Upper lobe of left lung (tissue), 6 donors: ENCODE data around the gene AP3S2. TPM values are rescaled to one million over a fixed set of nuclear protein-coding genes. Genes with fewer than 3 reads are reported as not detected.
"Not testable (repeated sequence)": the region's sequence is repeated elsewhere in the genome, so short reads cannot be mapped to it uniquely, and the experiment has no call there.

Experiments
- ATAC-seq, 2 donors: fragments of 200-7000 bp; cut with Tn5 transposase; one replicate each; pipeline ENCODE4 v1.9.1; 2022; ENCODE audit warnings: mild to moderate bottlenecking in 2 of 2, moderate library complexity in 2 of 2; ENCODE audit not compliant: low FRiP score in 2 of 2
- DNase-seq, 2 donors: peaks; one replicate each; pipeline ENCODE4 v3.0.0-alpha.2; 2019 to 2020
- H3K27ac ChIP-seq, 4 donors: fragments of 200-600 bp; sonication (generic); one replicate each; pipeline ENCODE4 v1.5.1; 2016 to 2019
- H3K27me3 ChIP-seq, 4 donors: fragments of 200-600 bp; sonication (generic); one replicate each; pipeline ENCODE4 v1.5.1; 2017 to 2019
- H3K36me3 ChIP-seq, 4 donors: fragments of 200-600 bp; sonication (generic); one replicate each; pipeline ENCODE4 v1.5.1; 2016 to 2019
- H3K4me1 ChIP-seq, 4 donors: fragments of 200-600 bp; sonication (generic); one replicate each; pipeline ENCODE4 v1.5.1; 2018 to 2019
- H3K4me3 ChIP-seq, 4 donors: fragments of 200-600 bp; sonication (generic); one replicate each; pipeline ENCODE4 v1.5.1; 2017 to 2019; ENCODE audit warnings: mild to moderate bottlenecking in 2 of 4, moderate library complexity in 1 of 4
- H3K9me3 ChIP-seq, 4 donors: fragments of 200-600 bp; sonication (generic); one replicate each; pipeline ENCODE4 v1.5.1; 2018 to 2019
- CTCF ChIP-seq, 6 experiments: fragments of 450-650 bp in 4 of 6; fragments of 200-600 bp in 2 of 6; sonication (generic) in 2 of 6; IDR thresholded peaks; one replicate each; pipeline ENCODE4 v1.5.1; 2016 to 2019; ENCODE audit warnings: antibody characterized with exemption in 6 of 6
- EP300 ChIP-seq, 4 donors: sonication (generic); formaldehyde crosslinking; IDR thresholded peaks; one replicate each; pipeline ENCODE4 v1.5.1; 2017; ENCODE audit warnings: antibody characterized with exemption in 4 of 4, control low read depth in 2 of 4
- POLR2A ChIP-seq, 4 donors: fragments of 450-650 bp; IDR thresholded peaks; one replicate each; pipeline ENCODE4 v1.5.1; 2016 to 2017; ENCODE audit warnings: antibody characterized with exemption in 4 of 4, mild to moderate bottlenecking in 2 of 4
- POLR2AphosphoS5 ChIP-seq, 2 donors: sonication (generic); formaldehyde crosslinking; IDR thresholded peaks; one replicate each; pipeline ENCODE4 v1.5.1; 2017; ENCODE audit warnings: antibody characterized with exemption in 2 of 2
- WGBS, 2 donors: methylation state at CpG; one replicate each; pipeline ENCODE4 v1.1.5; 2017 to 2018; 5-methylcytosine and 5-hydroxymethylcytosine counted together
- total RNA-seq, 6 donors: library from RNA; depleted of rRNA in 4 of 6; stranded (reverse); fragments of >200 nt in 4 of 6; gene quantifications; one replicate each; pipeline versions ENCODE4 v1.1.0 to v1.2.1, GENCODE V29; 2016 to 2021
- donor health status: DM: no; HTN: no; CAD: no; lungs with moderate emphysema.
- donor health status: DM: no; HTN: yes; CAD: no; lungs with severe emphysema.

AP3S2 gene
- total RNA-seq, 6 donors from 2014 or later, result 19.6 to 46.1 (median 28.9) TPM

- DNase-seq (no peak), ATAC-seq (no peak)
- WGBS, 2 donors, result 89 to 91% methylated on average over 4 of the region's 4 CpGs
- Histone ChIP-seq H3K9me3 (no peaks in the 10 kb centered on the region), H3K4me3 (no peak overlapping the region), H3K27ac (peak overlapping the region in 1 of 4 donors; percentile 0), H3K27me3 (no peaks in the 10 kb centered on the region), H3K4me1 (peaks cover 19 to 39% (median 29%) of the 10 kb centered on the region in 4 donors), H3K36me3 (peaks cover 8 to 62% (median 17%) of the 10 kb centered on the region in 4 donors)
- TF ChIP-seq POLR2AphosphoS5 (IDR thresholded peaks at IDR 0.05) (no peak), EP300 (IDR thresholded peaks at IDR 0.05) (no peak), POLR2A (IDR thresholded peaks at IDR 0.05) (no peak), CTCF (IDR thresholded peaks at IDR 0.05) (no peak)
Observed at GRCh38 chr15:89839167-89839810, 54.5 kb downstream of the AP3S2 start.

- TF ChIP-seq EP300 (IDR thresholded peaks at IDR 0.05) (no peak), POLR2A (IDR thresholded peaks at IDR 0.05) (no peak), CTCF (IDR thresholded peaks at IDR 0.05) (no peak), POLR2AphosphoS5 (IDR thresholded peaks at IDR 0.05) (no peak)
- no peak for DNase-seq
- Histone ChIP-seq H3K4me3 (no peak overlapping the region), H3K36me3 (peaks cover 21 to 66% (median 31%) of the 10 kb centered on the region in 4 donors), H3K9me3 (no peaks in the 10 kb centered on the region), H3K4me1 (peaks cover 19 to 39% (median 29%) of the 10 kb centered on the region in 4 donors), H3K27me3 (no peaks in the 10 kb centered on the region), H3K27ac (peak overlapping the region; percentile 71 to 84 (median 79))
- WGBS, 2 donors, result 62 to 69% methylated on average over 2 to 3 of the region's 3 CpGs
- no peak for ATAC-seq
Observed at GRCh38 chr15:89837830-89838178, 56.0 kb downstream of the AP3S2 start.

- TF ChIP-seq POLR2AphosphoS5 (IDR thresholded peaks at IDR 0.05), result no peak
- no peak for TF ChIP-seq POLR2A (IDR thresholded peaks at IDR 0.05)
- no peak for TF ChIP-seq EP300 (IDR thresholded peaks at IDR 0.05)
- peaks cover 19 to 39% (median 29%) of the 10 kb centered on the region in 4 donors for H3K4me1 ChIP-seq
- H3K9me3 ChIP-seq, result no peaks in the 10 kb centered on the region
- H3K27ac ChIP-seq, result peak overlapping the region; percentile 71 to 84 (median 79)
- H3K4me3 ChIP-seq, result no peak overlapping the region
- 45 to 49% methylated on average over 6 of the region's 6 CpGs for WGBS, 2 donors
- H3K27me3 ChIP-seq, result no peaks in the 10 kb centered on the region
- peaks cover 21 to 68% (median 32%) of the 10 kb centered on the region in 4 donors for H3K36me3 ChIP-seq
- ATAC-seq (peak; percentile 44 to 56), DNase-seq (no peak)
Observed at GRCh38 chr15:89837134-89837829, 56.5 kb downstream of the AP3S2 start.

GRCh38 chr15:89836267-89837133, 57.3 kb downstream of the AP3S2 start:
- ATAC-seq (peak; percentile 72 to 78), DNase-seq (no peak)
- TF ChIP-seq EP300 (IDR thresholded peaks at IDR 0.05), result no peak
- no peak for TF ChIP-seq POLR2A (IDR thresholded peaks at IDR 0.05)
- peak in 1 of 2 donors; percentile 27 for TF ChIP-seq POLR2AphosphoS5 (IDR thresholded peaks at IDR 0.05)
- no peak for TF ChIP-seq CTCF (IDR thresholded peaks at IDR 0.05)
- H3K4me1 ChIP-seq, result peaks cover 19 to 39% (median 29%) of the 10 kb centered on the region in 4 donors
- no peak overlapping the region for H3K4me3 ChIP-seq
- peaks cover 21 to 74% (median 32%) of the 10 kb centered on the region in 4 donors for H3K36me3 ChIP-seq
- H3K27ac ChIP-seq, result peak overlapping the region; percentile 71 to 84 (median 79)
- 33 to 55% methylated on average over 11 of the region's 11 CpGs for WGBS, 2 donors
- no peaks in the 10 kb centered on the region for H3K9me3 ChIP-seq
- H3K27me3 ChIP-seq, result no peaks in the 10 kb centered on the region

GRCh38 chr15:89835176-89835564, 58.6 kb downstream of the AP3S2 start:
- H3K4me3 ChIP-seq, result no peak overlapping the region
- DNase-seq (no peak), ATAC-seq (no peak)
- 89 to 93% methylated on average over 5 of the region's 5 CpGs for WGBS, 2 donors
- H3K27ac ChIP-seq, result peak overlapping the region in 2 of 4 donors; percentile 8 to 80
- peaks cover 19 to 39% (median 29%) of the 10 kb centered on the region in 4 donors for H3K4me1 ChIP-seq
- H3K27me3 ChIP-seq, result no peaks in the 10 kb centered on the region
- peaks cover 21 to 73% (median 32%) of the 10 kb centered on the region in 4 donors for H3K36me3 ChIP-seq
- TF ChIP-seq POLR2A (IDR thresholded peaks at IDR 0.05) (no peak), POLR2AphosphoS5 (IDR thresholded peaks at IDR 0.05) (no peak), CTCF (IDR thresholded peaks at IDR 0.05) (no peak), EP300 (IDR thresholded peaks at IDR 0.05) (no peak)
- no peaks in the 10 kb centered on the region for H3K9me3 ChIP-seq

- peak overlapping the region in 1 of 4 donors; percentile 8 for H3K27ac ChIP-seq
- DNase-seq, ATAC-seq, H3K9me3 ChIP-seq, H3K27me3 ChIP-seq, H3K4me3 ChIP-seq: not testable (repeated sequence)
- peaks cover 19 to 39% (median 28%) of the 10 kb centered on the region in 4 donors for H3K4me1 ChIP-seq
- peaks cover 21 to 68% (median 32%) of the 10 kb centered on the region in 4 donors for H3K36me3 ChIP-seq
- 95 to 96% methylated on average over 9 of the region's 9 CpGs for WGBS, 2 donors
Observed at GRCh38 chr15:89834465-89835175, 59.2 kb downstream of the AP3S2 start.
